Measurements from ENCODE around the gene ZNF329.

The ZNF329 gene

DNA sequence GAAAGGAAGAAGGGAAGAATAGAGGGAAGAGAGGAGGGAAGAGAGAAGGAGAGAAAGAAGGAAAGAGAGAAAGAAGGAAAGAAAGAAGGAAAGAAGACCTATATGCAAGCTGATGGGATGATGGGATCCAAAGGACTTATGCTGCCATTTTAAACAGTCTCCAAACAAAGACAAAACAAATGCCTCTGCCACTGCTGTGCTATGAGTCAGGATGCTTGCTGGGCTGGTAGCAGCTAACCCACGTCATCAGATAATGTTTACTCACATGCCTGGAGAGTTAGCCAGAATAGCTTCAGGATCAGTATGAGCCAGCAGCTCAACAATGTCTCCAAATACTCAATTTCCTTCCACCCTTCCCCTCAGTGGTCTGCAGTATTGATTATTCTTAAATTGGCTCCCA lies 20.3 kb upstream of the ZNF329 start:
- TF ChIP-seq, protein P1, sequence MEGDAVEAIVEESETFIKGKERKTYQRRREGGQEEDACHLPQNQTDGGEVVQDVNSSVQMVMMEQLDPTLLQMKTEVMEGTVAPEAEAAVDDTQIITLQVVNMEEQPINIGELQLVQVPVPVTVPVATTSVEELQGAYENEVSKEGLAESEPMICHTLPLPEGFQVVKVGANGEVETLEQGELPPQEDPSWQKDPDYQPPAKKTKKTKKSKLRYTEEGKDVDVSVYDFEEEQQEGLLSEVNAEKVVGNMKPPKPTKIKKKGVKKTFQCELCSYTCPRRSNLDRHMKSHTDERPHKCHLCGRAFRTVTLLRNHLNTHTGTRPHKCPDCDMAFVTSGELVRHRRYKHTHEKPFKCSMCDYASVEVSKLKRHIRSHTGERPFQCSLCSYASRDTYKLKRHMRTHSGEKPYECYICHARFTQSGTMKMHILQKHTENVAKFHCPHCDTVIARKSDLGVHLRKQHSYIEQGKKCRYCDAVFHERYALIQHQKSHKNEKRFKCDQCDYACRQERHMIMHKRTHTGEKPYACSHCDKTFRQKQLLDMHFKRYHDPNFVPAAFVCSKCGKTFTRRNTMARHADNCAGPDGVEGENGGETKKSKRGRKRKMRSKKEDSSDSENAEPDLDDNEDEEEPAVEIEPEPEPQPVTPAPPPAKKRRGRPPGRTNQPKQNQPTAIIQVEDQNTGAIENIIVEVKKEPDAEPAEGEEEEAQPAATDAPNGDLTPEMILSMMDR (conservative IDR thresholded peaks at IDR 0.05; ENCODE audit: control insufficient read depth, insufficient read depth, low read depth, low read length), result no peak

DNA sequence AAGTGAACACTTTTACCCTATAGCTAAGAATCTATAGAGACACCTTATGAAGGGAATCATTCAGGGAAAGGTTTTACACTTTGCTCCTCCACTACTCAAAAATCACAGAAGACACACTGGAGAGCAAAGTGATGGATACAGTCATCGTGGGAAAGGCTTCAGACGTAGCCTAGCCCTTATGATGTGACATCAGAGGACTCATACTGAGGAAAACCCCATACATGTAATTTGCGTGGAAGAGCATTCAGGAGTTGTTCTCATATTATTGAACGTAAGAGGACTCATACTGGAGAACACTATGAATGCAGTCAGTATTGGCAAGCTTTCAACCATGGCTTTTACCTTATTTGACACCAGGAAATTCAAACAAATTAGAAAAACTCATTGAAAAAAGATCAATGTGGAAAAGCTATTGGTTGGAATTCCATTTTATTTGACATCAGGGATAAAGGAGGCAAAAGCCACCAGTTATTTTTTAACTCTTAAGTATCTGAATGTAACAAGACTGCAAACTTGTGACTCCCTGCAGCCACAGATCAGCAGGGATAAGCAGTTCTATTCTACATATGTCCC lies 16.2 kb upstream of the ZNF329 start:
- TF ChIP-seq, protein P1 (conservative IDR thresholded peaks at IDR 0.05; ENCODE audit: control insufficient read depth, insufficient read depth, low read depth, low read length), result no peak
- peak; percentile 9 for DNase-seq (ENCODE audit: low read depth)
- no peak overlapping the region for H3K4me3 ChIP-seq (ENCODE audit: control insufficient read depth, low read depth, low read length)

More for the DNA sequence above, 20.3 kb upstream of the ZNF329 start:
- no peak overlapping the region for H3K4me3 ChIP-seq (ENCODE audit: control insufficient read depth, low read depth, low read length)
- DNase-seq (ENCODE audit: low read depth), result peak; percentile 67

DNA sequence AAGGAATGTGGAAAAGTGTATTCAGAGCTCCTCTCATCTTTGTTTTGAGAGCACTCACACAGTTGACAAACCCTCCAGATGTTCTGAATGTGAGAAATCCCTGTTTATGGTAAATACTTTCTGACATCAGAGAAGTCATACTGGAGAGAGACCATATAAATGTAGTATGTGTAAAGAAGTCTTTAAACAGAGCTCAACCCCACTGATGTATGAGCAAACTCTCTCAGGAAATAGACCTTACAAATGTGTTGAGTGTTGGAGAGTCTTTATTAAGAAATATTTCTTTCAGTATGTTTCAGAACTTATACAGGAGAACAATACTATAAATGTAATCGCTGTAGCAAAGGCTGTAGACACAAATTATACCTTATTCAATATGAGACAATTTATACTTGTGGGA lies 15.7 kb upstream of the ZNF329 start:
- TF ChIP-seq, protein P1 (conservative IDR thresholded peaks at IDR 0.05; ENCODE audit: control insufficient read depth, insufficient read depth, low read depth, low read length), result no peak

DNA sequence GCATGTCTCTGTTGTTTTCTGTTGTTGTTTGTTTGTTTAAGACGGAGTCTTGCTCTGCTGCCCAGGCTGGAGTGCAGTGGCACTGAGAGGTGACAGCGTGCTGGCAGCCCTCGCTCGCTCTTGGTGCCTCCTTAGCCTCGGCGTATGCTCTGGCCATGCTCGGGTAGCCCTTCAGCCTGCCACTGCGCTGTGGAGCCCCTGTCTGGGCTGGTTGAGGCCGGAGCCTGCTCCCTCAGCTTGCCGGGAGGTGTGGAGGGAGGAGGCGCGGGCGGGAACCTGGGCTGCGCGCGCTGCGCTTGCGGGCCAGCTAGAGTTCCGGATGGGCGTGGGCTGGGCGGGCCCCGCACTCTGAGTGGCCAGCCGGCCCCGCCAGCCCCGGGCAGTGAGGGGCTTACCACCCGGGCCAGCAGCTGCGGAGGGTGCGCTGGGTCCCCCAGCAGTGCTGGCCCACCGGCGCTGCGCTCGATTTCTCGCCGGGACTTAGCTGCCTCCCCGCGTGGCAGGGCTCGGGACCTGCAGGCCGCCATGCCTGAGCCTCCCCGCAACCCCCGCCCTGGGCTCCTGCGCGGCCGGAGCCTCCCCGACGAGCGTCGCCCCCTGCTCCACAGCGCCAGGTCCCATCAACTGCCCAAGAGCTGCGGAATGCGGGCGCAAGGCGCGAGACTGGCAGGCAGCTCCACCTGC lies 6.6 kb upstream of the ZNF329 start:
- TF ChIP-seq, protein P1 (conservative IDR thresholded peaks at IDR 0.05; ENCODE audit: control insufficient read depth, insufficient read depth, low read depth, low read length), result no peak
- DNase-seq (ENCODE audit: low read depth), result no peak
- H3K4me3 ChIP-seq (ENCODE audit: control insufficient read depth, low read depth, low read length), result no peak overlapping the region

More for the DNA sequence above, 15.7 kb upstream of the ZNF329 start:
- no peak overlapping the region for H3K4me3 ChIP-seq (ENCODE audit: control insufficient read depth, low read depth, low read length)
- DNase-seq (ENCODE audit: low read depth), result no peak

DNA sequence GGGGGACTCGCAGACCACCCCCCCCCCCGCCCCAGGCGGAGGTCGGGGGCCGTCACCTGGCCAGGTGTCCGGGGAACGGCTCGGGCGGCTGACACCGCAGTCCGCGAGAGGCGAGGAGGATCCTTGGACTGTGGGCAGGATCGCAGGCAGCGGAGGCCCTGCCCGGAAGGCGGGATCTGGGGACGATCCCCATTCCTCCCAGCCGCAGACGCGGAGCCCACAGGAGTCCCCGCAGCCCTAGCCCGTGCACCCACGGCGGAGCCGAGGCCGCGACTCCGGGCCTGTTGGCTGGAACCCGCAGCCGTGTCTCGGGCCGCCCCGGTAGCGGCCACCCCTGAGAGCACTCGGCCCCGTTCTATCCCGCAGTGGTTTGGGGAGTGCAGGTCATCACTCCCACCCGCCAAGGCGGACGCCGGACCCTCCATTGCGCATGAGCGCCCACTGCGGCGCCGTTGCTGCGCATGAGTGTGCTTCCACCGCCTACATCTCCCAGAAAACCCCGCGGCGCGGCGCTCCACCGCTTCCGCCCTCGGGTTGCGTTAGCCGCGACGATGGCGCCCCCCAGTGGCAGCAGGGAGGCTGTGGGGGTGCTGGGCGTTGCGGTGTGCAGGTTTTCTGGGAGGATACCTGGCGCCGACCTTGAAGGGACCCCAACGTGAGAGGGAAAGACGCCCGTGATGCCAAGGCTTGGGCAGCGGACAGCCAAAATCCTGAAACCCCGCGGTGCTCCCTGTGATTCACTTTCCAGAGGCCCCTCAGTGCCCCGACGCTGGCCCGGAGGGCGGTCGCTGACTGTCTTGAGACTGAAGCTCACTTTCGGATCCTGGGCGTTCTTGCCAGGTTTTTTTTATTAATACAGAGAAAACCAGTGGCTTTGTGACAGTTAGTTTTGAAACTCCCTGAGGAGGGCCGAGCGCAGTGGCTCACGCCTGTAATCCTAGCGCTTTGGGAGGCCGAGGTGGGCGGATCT lies 4.4 kb upstream of the ZNF329 start:
- TF ChIP-seq, protein P1 (conservative IDR thresholded peaks at IDR 0.05; ENCODE audit: control insufficient read depth, insufficient read depth, low read depth, low read length), result peak; percentile 79
- DNase-seq (ENCODE audit: low read depth), result peak; percentile 90

DNA sequence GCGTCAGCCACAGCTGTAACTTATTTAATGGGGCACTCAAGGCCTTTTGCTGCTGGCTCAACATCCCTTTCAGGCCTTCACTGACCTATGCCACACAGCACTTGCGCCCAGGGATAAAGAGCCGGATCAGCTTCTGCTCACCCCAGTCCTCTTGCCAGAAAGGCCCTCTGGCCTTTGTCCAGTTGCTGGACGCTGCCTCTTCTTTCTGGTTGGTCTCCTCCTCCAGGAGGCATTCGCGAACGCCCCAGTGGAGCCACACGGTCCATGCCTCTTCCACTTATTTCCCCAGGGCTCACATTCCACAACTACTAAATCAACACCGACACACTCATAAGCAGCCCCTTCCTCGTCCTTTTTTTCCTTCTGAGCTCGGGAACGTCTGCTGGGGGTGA lies 3.7 kb upstream of the ZNF329 start:
- TF ChIP-seq, protein P1 (conservative IDR thresholded peaks at IDR 0.05; ENCODE audit: control insufficient read depth, insufficient read depth, low read depth, low read length), result no peak
- peak overlapping the region; percentile 75 for H3K4me3 ChIP-seq (ENCODE audit: control insufficient read depth, low read depth, low read length)
- DNase-seq (ENCODE audit: low read depth), result peak; percentile 55

More for the DNA sequence above, 4.4 kb upstream of the ZNF329 start:
- peak overlapping the region; percentile 75 for H3K4me3 ChIP-seq (ENCODE audit: control insufficient read depth, low read depth, low read length)

Data from fibroblast of mammary gland (primary cell).